GM21367 (cell line): ENCODE results near the gene GPR84.
"Not testable (repeated sequence)": the region's sequence is repeated elsewhere in the genome, so short reads cannot be mapped to it uniquely, and the experiment has no call there.

Experiments
- ATAC-seq: cut with Tn5 transposase; IDR thresholded peaks from one replicate; pipeline ENCODE4 v1.9.1; 2021; ENCODE audit not compliant: unreplicated experiment

Gene GPR84

GRCh38 chr12:54328595-54329337 lies 35.5 kb downstream of the GPR84 start:
- no peak for ATAC-seq

- not testable (repeated sequence) for ATAC-seq
Observed at GRCh38 chr12:54325442-54326109, 38.7 kb downstream of the GPR84 start.

- peak; percentile 97 for ATAC-seq
Observed at GRCh38 chr12:54324617-54325441, 39.5 kb downstream of the GPR84 start, which contains the start of gene COPZ1. COPZ1 (plus strand) TSS chr12:54325131; CDS start chr12:54325164, 33 bp downstream.

- no peak for ATAC-seq
Observed at GRCh38 chr12:54321363-54321762, 42.9 kb downstream of the GPR84 start.
